Caco-2 (cell line): ENCODE results near the gene AGBL5. TPM values are rescaled to one million over a fixed set of nuclear protein-coding genes. Genes with fewer than 3 reads are reported as not detected.

Experiments used
- BruUV-seq: library from RNA; stranded (reverse); fragments of 400-500 nt; replicated peaks from 2 replicates; lab custom pipeline; 2021; lab: Mats Ljungman, UMichigan
- CTCF ChIA-PET: fragments of 300-600 bp; sonication (Branson Sonifier 250); formaldehyde crosslinking; loops from one replicate; lab custom pipeline; 2022; ENCODE audit warnings: antibody characterized with exemption; lab: Charles Lee
- POLR2A ChIA-PET: fragments of 300-600 bp; sonication (Branson Sonifier 250); formaldehyde crosslinking; loops from one replicate; lab custom pipeline; 2022; ENCODE audit warnings: antibody characterized with exemption; lab: Charles Lee
- DNase-seq, 2 experiments: peaks; one replicate each; pipeline versions ENCODE4 v3.0.0 to v3.0.0-alpha.2; 2020 to 2022
- H3K27me3 ChIP-seq: replicated peaks from 2 replicates; pipeline ENCODE4 v1.6.0; 2011; ENCODE audit warnings: low read length; ENCODE audit not compliant: control insufficient read depth, insufficient read depth
- H3K36me3 ChIP-seq: 2 replicates; pipeline ENCODE4 v1.5.1; 2011; ENCODE audit warnings: low read length; ENCODE audit not compliant: control insufficient read depth, insufficient read depth
- H3K4me1 ChIP-seq: fragments of 250-450 bp; sonication (Bioruptor Pico); 2 replicates; pipeline ENCODE4 v1.5.1; 2020; ENCODE audit warnings: mild to moderate bottlenecking
- H3K4me3 ChIP-seq: 2 replicates; pipeline ENCODE4 v1.5.1; 2011; ENCODE audit warnings: low read depth, mild to moderate bottlenecking, control low read depth, low read length
- H3K9me3 ChIP-seq: fragments of 250-450 bp; sonication (Bioruptor Pico); 2 replicates; pipeline ENCODE4 v1.5.1; 2020; ENCODE audit warnings: mild to moderate bottlenecking, moderate library complexity
- H3K27ac Mint-ChIP-seq: one replicate; pipeline ENCODE4 v1.8.0; 2022; ENCODE audit warnings: mixed read lengths; ENCODE audit not compliant: unreplicated experiment
- H3K27me3 Mint-ChIP-seq: one replicate; pipeline ENCODE4 v1.8.0; 2022; ENCODE audit warnings: mixed read lengths; ENCODE audit not compliant: insufficient read depth, unreplicated experiment
- H3K36me3 Mint-ChIP-seq: one replicate; pipeline ENCODE4 v1.8.0; 2022; ENCODE audit warnings: mild to moderate bottlenecking, mixed read lengths; ENCODE audit not compliant: insufficient read depth, unreplicated experiment
- H3K4me1 Mint-ChIP-seq: one replicate; pipeline ENCODE4 v1.8.0; 2022; ENCODE audit warnings: low read depth, mixed read lengths; ENCODE audit not compliant: unreplicated experiment
- H3K4me3 Mint-ChIP-seq: one replicate; pipeline ENCODE4 v1.8.0; 2022; ENCODE audit warnings: mild to moderate bottlenecking, moderate library complexity, mixed read lengths; ENCODE audit not compliant: unreplicated experiment
- H3K9me3 Mint-ChIP-seq: one replicate; pipeline ENCODE4 v1.8.0; 2022; ENCODE audit warnings: mixed read lengths; ENCODE audit not compliant: unreplicated experiment
- CTCF ChIP-seq, 2 experiments: fragments of 200-600 bp in 1 of 2; IDR thresholded peaks; 1 replicate in 1 of 2; 2 replicates in 1 of 2; pipeline versions ENCODE4 v1.5.1 to v1.8.0; 2011 to 2022; ENCODE audit warnings: antibody characterized with exemption in 1 of 2, control low read depth in 1 of 2, inconsistent platforms in 1 of 2, low read depth in 1 of 2, low read length in 1 of 2, mild to moderate bottlenecking in 1 of 2, moderate library complexity in 1 of 2; ENCODE audit not compliant: insufficient read depth in 1 of 2, severe bottlenecking in 1 of 2, unreplicated experiment in 1 of 2
- intact Hi-C: fragments of 100-400 bp; cut with micrococcal nuclease; formaldehyde crosslinking; loops from one replicate; pipeline ENCODE4 v1.10.0; 2022; ENCODE audit not compliant: unreplicated experiment
- total RNA-seq: library from RNA; stranded (reverse); gene quantifications from 2 replicates; pipeline ENCODE4 v1.2.3, GENCODE V29; 2022

The AGBL5 gene
- total RNA-seq, 1 experiment from 2014 or later = 34.1 TPM

GRCh38 chr2:27089111-27089954 is 37.9 kb downstream of the AGBL5 start:
- CTCF ChIA-PET = interaction anchor here (0.6 kb wide), 1 partner anchor 549 kb away, joined by 6 read pairs; no protein-coding TSS in a partner anchor
- Histone ChIP-seq H3K36me3 (no peaks in the 10 kb centered on the region), H3K4me3 (no peak overlapping the region), H3K27me3 (no peaks in the 10 kb centered on the region), H3K9me3 (no peaks in the 10 kb centered on the region), H3K4me1 (peaks cover 22% of the 10 kb centered on the region)
- no peaks in the 10 kb centered on the region for H3K27me3 Mint-ChIP-seq
- no peaks in the 10 kb centered on the region for H3K9me3 Mint-ChIP-seq
- POLR2A ChIA-PET = no interaction called here
- no peak overlapping the region for H3K4me3 Mint-ChIP-seq
- no peak for TF ChIP-seq CTCF (IDR thresholded peaks at IDR 0.05; ENCODE audit: insufficient read depth in 1 of 2, low read depth in 1 of 2, low read length in 1 of 2, severe bottlenecking in 1 of 2, unreplicated experiment in 1 of 2)
- intact Hi-C loops = no loop called here
- no peak for DNase-seq
- H3K27ac Mint-ChIP-seq = no peak overlapping the region
- H3K36me3 Mint-ChIP-seq = no peaks in the 10 kb centered on the region
- BruUV-seq = no TSS peak
- H3K4me1 Mint-ChIP-seq = peaks cover 21% of the 10 kb centered on the region

- peaks cover 30% of the 10 kb centered on the region for H3K4me1 ChIP-seq
- H3K27me3 ChIP-seq = no peaks in the 10 kb centered on the region
- no TSS peak for BruUV-seq
- H3K9me3 ChIP-seq = no peaks in the 10 kb centered on the region
- H3K4me3 Mint-ChIP-seq = no peak overlapping the region
- peaks cover 16% of the 10 kb centered on the region for H3K4me1 Mint-ChIP-seq
- H3K27me3 Mint-ChIP-seq = no peaks in the 10 kb centered on the region
- no peak for TF ChIP-seq CTCF (IDR thresholded peaks at IDR 0.05; ENCODE audit: insufficient read depth in 1 of 2, low read depth in 1 of 2, low read length in 1 of 2, severe bottlenecking in 1 of 2, unreplicated experiment in 1 of 2)
- POLR2A ChIA-PET = no interaction called here
- intact Hi-C loops = loop anchor here (10.0 kb wide), 1 partner anchor 193 kb away; the partner anchor contains the start of gene TRIM54
- DNase-seq = no peak
- H3K36me3 ChIP-seq = no peaks in the 10 kb centered on the region
- H3K9me3 Mint-ChIP-seq = no peaks in the 10 kb centered on the region
- CTCF ChIA-PET = interaction anchor here (0.6 kb wide), 1 partner anchor 140 kb away, joined by 3 read pairs; no protein-coding TSS in a partner anchor
- no peak overlapping the region for H3K4me3 ChIP-seq
- H3K27ac Mint-ChIP-seq = no peak overlapping the region
- no peaks in the 10 kb centered on the region for H3K36me3 Mint-ChIP-seq
Measured at GRCh38 chr2:27091746-27092695, 40.6 kb downstream of the AGBL5 start.
